ENCODE results near the gene UNC5CL.

The UNC5CL gene

GRCh38 chr6:41063884-41064285 lies 24.9 kb upstream of the UNC5CL start:
- DNase-seq: no peak

DNA sequence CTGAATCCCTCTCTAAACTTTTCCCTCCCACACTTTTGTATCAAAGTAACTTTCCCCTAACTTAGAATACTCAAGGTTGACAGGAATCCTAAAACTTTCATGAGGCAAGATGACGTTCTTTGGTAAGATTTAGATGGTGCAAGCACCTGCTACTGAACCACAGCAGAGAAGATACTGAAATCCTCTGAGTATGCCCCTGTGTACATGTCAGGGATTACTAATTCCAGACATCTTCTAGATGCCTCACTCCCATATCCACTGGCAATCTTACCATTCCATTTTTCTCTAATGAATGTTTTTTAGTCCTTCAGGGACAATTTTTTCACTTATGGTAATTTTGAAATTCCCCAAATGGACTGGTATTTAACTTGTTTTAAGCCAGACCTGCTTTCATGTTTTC lies 23.0 kb upstream of the UNC5CL start:
- no peak for DNase-seq

GRCh38 chr6:41061196-41061726 lies 22.2 kb upstream of the UNC5CL start:
- no peak for DNase-seq

GRCh38 chr6:41059556-41059955 lies 20.5 kb upstream of the UNC5CL start:
- DNase-seq: no peak

GRCh38 chr6:41058783-41059181 lies 19.8 kb upstream of the UNC5CL start:
- DNase-seq: no peak

DNA sequence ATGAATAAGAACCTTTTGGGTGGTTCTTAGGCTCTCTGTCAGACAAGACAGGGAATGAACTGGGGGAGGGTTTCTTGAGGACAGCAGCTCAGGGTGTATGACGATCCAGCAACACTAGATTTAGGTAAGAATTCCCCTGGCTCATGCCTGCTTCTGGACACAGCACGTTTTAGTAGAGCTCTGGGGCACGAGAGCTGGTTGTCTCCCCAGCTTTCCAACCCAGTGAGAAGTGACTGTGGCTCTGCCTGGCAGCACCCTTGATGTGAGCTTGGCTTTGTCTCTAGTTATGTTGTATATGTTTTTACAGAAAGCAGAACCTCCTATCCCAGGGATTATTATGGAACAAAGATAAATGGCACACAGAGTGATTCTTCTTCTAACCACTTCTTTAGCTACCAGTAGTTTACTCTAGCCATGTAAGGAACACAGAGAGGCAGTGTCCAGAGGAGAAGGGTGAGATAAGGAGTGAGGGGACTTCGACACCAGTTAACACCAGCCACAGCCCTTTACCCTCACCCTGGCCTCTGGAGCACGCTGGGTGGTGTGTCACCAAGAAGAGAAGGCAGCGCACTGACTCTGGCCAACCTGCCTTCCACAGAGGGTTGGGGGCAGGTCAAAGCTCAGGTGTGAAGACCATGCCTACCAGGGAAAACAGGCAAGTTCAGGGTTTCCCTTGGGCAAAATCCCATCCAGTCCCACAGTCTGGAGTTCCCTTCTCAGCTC lies 17.9 kb upstream of the UNC5CL start:
- DNase-seq: no peak

- no peak for DNase-seq
Observed at GRCh38 chr6:41055149-41055548, 16.1 kb upstream of the UNC5CL start.

DNA sequence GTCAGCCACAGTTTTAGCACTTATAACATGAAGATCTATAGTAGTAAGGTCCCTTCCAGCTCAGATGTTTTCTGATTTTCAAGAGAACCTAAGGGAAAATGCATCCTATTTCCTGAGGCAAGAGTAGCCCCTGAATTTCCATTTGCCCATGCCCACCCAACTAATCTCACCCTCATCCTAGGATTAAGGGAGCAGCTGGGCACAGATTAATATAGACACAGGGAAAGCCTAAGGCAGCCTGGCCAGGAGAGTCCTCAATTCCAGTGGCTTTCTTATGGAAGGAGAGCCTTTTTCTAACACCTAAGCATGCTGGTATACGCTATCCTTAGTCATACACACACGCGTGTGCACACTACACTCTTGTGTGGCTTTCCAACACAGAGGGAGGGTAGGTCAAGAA lies 15.5 kb upstream of the UNC5CL start:
- no peak for DNase-seq

GRCh38 chr6:41053041-41053440 lies 14.0 kb upstream of the UNC5CL start, which contains the start of gene APOBEC2:
Gene APOBEC2 (plus strand): TSS chr6:41053202. CDS start chr6:41053348, 146 bp downstream.
- no peak for DNase-seq

GRCh38 chr6:41051873-41052272 lies 12.9 kb upstream of the UNC5CL start:
- no peak for DNase-seq

DNA sequence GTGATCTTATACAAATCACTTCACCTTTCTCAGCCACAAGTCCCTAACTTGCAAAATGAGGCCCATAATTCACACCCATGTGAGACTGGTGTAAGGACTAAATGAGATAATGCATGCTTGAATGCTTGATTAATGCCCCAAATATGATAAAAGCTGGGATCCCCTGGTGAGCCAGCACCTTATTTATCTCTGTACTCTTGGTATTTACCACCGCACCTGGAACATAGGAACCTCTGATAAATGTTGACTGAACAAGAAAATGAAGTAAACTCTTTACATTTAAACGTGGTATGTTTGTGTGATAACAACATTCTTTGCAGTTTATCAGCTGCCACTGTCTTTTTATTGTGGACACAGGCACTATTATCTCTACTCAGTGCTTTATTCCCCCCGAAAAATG lies 11.5 kb upstream of the UNC5CL start:
- DNase-seq: no peak

DNA sequence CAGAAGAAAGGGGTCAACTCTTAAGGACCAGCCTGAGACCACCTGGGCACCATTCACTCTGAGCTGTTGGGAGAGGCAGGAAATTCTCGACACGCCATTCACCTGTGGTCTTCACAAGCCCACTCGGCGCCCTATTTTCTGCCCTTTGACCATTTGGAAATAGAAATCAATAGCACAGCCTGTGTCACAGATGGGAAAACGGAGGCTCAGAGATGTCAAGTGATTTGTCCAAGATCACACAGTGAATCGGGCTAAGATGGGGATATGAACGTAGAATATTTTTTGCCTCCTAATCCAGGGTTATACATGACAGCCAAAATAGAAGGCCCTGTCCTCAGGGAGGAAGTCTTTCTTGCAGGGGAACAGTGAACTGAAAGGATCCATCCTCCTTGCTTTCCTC lies 10.9 kb upstream of the UNC5CL start:
- DNase-seq: no peak

DNA sequence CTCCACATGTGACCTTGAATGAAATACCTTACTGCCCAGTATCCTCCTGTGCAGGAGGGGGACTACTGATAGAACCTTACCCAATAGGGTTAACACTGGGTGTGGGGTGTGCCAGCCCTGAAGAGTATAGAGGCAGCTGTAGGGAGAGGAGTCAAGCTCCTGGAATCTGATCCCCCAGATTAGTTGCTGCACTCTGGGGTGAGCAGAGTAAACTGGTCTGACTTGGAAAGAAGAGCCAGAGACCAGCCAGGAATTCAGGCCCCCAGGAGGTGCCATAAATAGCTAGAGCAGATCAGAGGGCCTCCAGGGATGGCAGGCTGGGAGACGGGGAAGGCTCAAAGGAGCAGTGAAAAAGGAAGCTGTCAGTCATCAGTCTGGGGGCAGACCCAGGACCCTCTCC lies 10.5 kb upstream of the UNC5CL start:
- no peak for DNase-seq

GRCh38 chr6:41047745-41048732 lies 9.0 kb upstream of the UNC5CL start:
- DNase-seq: no peak

GRCh38 chr6:41047306-41047705 lies 8.3 kb upstream of the UNC5CL start:
- DNase-seq: no peak

- no peak for DNase-seq
Observed at GRCh38 chr6:41046084-41046483, 7.1 kb upstream of the UNC5CL start.

DNA sequence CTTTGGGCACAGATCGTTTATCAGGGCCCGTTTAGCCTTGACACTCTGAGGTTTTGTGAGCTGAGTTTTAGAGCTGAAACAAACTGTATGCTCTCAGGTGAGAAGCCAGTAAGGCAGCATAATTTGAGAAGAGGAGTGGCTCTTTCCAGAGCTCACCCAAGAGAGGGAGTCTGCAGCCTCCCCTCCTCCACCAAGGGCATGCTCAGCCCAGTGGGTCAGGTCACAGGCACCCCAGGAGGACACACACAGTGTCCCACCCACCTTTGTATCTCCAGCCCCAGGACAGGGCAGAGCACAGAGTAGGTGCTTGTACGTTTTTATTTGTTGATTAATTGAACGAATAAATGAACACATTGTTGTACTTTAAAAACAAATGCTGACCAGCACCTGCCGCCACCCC lies 6.6 kb upstream of the UNC5CL start:
- no peak for DNase-seq

GRCh38 chr6:41043151-41043550 lies 4.1 kb upstream of the UNC5CL start:
- no peak for DNase-seq

DNA sequence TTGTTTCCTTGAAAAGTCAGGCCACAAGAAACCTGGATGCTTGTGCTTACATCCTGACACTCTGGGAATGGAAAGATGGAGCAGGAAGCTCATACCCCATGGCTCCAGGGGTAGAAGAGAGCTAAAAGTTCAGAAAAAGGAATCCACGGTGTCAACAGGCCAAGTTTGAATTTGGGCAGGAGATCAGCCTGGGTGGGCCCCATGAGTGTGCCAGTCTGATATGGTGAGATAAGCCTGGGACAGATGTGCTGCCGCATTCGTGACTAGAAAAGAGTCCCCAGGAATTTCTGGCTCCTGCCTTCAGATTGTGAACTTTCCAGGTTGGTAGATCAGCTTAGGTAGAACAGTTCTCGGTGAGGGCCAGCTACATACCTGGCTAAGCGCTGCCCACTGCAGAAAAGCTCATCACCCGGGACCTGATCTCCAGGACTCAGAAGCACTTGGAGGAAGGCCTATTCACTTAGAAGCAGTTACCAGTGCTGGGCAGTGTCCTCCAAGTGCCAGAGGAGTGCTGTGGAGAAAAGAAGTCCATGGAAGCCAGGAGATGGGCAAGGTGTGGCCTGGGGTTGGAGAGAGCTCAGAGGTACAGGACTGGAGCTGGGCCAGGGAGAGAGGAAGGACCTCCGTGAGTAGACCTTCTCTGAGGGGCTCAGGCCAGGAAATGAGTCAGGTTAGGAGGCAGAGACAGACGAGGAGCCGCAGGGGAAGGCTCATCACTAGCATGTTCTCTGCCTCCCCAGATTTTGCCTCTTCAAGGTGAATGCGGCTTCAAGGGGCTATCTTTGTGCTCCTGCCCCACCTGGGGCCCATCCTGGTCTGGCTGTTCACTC lies 3.4 kb upstream of the UNC5CL start, which contains the start of gene TSPO2:
Gene TSPO2 (plus strand): TSS at position 242 of the 830 bp plus-strand sequence. CDS start 519 bp downstream, at position 761.
- DNase-seq: no peak

GRCh38 chr6:41040940-41041536 lies 2.0 kb upstream of the UNC5CL start:
- DNase-seq: no peak

GRCh38 chr6:41040101-41040939 lies 1.3 kb upstream of the UNC5CL start:
- DNase-seq: no peak

Measured in effector CD8-positive, alpha-beta T cell (primary cell).